ENCODE measurements around the gene ADGRA1.
"Not testable (repeated sequence)": the region's sequence is repeated elsewhere in the genome, so short reads cannot be mapped to it uniquely, and the experiment has no call there.

The ADGRA1 gene

DNA sequence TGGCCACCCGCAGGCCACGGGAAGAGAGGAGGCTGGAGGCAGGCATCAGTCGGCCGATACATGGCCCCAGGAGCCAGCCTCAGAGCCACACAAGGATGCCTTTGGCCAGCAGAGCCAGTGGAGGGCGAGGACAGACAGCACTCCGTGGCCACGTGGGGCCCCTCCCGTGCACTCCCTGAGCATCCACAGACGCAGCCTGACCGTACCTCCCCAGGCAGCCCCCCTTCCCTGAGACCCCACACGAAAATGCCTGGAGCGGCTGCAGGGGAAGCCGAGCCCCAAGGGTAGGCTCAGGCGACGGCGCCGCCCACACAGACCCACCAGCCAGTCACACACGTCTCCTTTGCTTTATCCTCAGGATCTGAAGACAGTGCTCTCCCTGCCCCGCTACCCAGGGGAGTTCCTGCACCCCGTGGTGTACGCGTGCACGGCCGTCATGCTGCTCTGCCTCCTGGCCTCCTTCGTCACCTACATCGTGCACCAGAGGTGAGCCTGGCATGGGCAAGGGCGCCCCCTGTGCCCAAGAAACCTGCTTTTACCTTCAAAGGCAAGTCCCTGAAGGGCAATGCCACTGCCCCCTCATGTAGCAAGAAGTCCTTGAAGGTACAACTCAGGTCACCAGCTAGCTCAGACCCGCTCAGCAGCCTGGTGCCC is 9.0 kb downstream of the ADGRA1 start:
- no peak for DNase-seq (ENCODE audit: low spot score)

GRCh38 chr10:133097418-133097817 is 9.7 kb downstream of the ADGRA1 start:
- no peak for DNase-seq (ENCODE audit: low spot score)

GRCh38 chr10:133097961-133098360 is 10.2 kb downstream of the ADGRA1 start:
- no peak for DNase-seq (ENCODE audit: low spot score)

GRCh38 chr10:133098426-133099124 is 10.9 kb downstream of the ADGRA1 start:
- DNase-seq (ENCODE audit: low spot score), result no peak

GRCh38 chr10:133099571-133099970 is 11.8 kb downstream of the ADGRA1 start:
- no peak for DNase-seq (ENCODE audit: low spot score)

GRCh38 chr10:133100186-133100585 is 12.5 kb downstream of the ADGRA1 start:
- DNase-seq (ENCODE audit: low spot score), result no peak

DNA sequence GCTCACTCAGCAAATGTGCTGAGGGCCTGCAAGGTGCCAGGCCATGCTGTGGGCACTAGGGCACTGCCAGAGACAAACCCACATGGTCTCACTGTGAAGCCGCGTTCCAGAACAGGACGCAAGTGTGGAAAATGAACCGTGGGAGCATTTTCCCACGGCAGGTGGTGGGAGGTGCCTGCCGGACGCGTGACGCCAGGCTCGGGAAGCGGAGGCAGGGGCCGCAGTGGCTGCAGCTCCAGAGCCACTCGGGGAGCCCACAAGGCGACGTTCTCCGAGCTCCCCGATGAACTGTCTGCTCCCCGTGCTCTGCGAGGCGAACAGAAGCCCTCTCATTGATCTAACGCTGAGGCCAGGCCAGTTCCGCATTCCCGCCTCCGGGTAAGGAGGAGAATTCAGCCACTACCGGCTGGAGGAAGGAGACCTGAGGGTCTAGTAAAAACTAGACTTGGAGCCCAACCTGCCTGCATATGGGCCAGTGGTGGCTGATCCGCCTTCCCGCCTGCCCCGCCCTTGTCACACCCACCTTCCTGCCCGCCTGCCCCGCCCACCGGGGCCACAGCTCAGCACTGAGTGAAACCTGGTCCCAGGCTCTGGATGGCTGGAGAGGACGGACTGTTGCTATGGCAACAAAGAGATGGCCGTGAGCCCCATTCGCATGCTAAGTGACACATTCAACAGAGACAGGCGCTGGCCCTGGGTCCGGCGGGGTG is 13.1 kb downstream of the ADGRA1 start:
- DNase-seq (ENCODE audit: low spot score), result no peak

DNA sequence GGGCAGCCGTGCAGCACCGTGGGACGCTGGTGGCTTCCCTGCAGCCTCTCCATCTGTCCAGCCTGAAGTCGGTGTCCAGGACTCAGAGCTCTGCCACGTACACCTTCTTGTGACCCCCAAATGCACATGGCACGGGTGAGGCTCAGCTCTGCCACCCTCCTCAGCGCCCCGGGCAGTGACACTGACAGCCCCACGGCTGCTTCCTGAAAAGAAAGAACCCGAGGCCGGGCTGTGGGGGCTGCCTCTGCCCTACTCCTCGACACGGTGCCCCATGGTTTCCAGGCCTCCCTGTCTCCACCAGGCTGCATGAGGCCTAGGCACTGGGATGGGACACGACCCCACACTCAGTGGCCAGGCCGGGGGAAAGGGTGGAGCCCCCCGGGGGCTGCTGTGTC is 13.7 kb downstream of the ADGRA1 start:
- no peak for DNase-seq (ENCODE audit: low spot score)

GRCh38 chr10:133102415-133103095 is 14.8 kb downstream of the ADGRA1 start:
- DNase-seq (ENCODE audit: low spot score), result no peak

GRCh38 chr10:133103311-133103910 is 15.7 kb downstream of the ADGRA1 start:
- no peak for DNase-seq (ENCODE audit: low spot score)

DNA sequence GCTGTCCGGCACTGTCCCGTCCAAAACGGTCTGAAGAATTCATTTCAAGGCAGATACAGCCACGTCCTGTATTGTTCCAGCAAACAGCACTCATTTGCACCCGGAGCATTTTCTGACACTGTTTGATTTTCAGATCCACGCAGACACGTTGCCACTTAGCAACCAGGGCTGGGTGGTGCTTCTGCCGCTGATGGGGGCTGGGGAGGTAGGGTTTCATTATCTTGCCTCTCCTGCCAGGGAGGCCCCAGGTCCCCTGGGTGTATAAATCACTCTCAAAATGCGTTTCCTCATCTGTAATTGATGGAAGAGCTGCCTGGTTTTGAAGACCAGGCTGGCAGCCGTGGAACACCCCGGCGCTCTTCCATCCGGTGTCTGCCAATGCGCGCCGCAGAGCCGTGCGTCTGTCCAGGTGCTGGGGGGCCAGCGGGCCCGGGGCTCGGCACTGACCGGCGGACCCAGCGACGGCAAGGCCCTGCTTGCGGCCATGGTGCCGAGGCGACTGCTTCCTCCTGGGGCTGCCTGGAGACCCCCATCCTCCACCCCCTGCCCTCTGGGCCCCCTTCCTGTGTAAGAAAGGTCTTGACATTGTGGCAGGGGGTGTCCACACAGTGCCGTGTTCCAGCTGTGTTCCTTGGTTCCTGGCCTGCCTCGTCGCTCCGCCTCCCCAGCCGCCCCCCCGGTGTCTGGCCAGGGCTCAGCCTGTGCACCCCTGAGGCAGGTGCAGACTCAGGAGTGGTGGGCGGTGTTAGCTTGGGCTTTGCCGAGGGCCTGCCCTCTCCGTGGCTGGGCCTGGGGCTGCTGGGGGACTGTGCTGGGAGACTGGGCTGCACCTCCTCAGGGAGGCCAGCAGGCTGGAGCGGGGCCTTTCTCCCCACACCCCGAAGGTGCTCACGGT is 16.6 kb downstream of the ADGRA1 start:
- DNase-seq (ENCODE audit: low spot score), result no peak

- DNase-seq (ENCODE audit: low spot score), result no peak
Observed at GRCh38 chr10:133104963-133105640, 17.4 kb downstream of the ADGRA1 start.

GRCh38 chr10:133105686-133106390 is 18.1 kb downstream of the ADGRA1 start:
- DNase-seq (ENCODE audit: low spot score), result no peak

DNA sequence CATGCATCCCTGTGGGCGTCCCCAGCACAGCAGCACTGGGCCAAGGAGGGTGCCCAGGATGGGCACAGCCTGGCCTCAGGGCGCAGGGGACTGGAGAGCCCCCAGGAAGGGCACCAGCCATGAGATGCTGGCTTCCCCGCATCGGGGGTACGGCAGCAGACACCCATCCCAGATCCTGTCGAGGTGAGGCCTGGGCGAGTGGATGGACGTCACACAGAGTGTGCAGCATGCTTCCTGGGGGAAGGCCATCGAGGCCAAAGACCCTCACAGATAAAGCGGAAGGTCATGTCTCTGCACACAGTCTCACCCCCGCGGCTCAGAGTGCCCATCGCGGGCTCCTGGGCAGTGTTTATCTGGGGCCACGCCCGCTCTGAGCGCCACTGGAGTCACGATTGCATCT is 18.8 kb downstream of the ADGRA1 start:
- DNase-seq (ENCODE audit: low spot score), result no peak

GRCh38 chr10:133107442-133107841 is 19.7 kb downstream of the ADGRA1 start:
- no peak for DNase-seq (ENCODE audit: low spot score)

DNA sequence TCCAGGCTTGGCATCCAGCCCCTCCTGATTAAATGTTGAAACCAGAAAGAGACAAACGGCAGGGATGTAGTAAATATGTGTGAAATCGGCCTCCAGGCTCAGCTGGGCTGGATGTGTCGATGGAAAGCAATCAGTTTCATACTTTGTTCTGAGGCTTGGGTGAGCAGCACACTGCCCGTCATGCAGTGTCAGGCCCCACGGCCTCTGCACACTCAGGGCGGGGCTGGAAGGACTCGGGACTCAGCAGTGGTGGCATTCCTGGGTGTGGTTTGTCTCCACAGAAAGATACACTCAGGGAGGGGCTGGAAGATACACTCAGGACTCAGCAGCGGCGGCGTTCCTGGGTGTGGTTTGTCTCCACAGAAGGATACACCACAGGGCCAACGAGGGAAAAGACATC is 22.0 kb downstream of the ADGRA1 start:
- DNase-seq (ENCODE audit: low spot score), result no peak

- no peak for DNase-seq (ENCODE audit: low spot score)
Observed at GRCh38 chr10:133110133-133110532, 22.4 kb downstream of the ADGRA1 start.

DNA sequence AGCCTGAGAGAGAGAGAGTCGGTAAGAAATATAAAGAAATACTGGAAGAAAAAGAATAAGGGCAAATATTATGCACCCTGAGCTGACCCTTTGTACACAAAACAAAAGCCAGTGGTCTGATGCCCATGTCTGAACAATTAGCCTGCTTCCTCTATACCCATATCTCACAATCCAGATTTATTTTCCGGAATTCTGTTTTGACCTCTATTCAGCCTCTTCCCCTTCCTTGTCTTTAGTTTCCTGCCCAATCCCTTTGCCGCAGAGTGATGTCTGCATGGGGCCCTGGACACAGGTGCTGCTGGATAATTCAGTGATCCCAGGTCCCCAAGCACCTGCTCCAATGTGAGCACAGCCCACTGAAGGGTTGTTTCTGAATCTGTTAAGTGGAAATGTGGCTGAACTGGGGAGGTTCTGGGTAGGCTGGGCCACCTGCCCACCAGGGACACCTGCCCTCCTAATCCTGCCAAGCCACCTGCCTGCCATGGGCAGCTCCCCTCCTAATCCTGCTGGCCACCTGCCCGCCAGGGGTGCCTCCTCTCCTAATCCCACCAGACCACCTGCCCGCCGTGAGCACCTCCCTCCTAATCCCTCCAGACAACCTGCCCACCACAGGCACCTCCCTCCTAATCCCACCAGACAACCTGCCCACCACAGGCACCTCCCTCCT is 23.0 kb downstream of the ADGRA1 start:
- DNase-seq (ENCODE audit: low spot score), result no peak

- not testable (repeated sequence) for DNase-seq (ENCODE audit: low spot score)
Observed at GRCh38 chr10:133111640-133112039, 23.9 kb downstream of the ADGRA1 start.
